Measurements from ENCODE around the gene CMTR1. TPM values are rescaled to one million over a fixed set of nuclear protein-coding genes. Genes with fewer than 3 reads are reported as not detected.

The CMTR1 gene
- total and polyA plus RNA-seq, 10 of the 15 experiments (the other 5 are each of a cell fraction or from before 2014, with no cell fraction given): 2.7 to 67.0 (median 46.2) TPM

GRCh38 chr6:37512400-37513011, 79.5 kb downstream of the CMTR1 start (continued):
- TF ChIP-seq ZBTB33 (IDR thresholded peaks at IDR 0.05) (no peak), CEBPZ (IDR thresholded peaks at IDR 0.05; ENCODE audit: low read depth, low read length) (no peak), KAT2A (conservative IDR thresholded peaks at IDR 0.05; ENCODE audit: control insufficient read depth, low read depth, low read length) (no peak), JUNB (IDR thresholded peaks at IDR 0.05) (no peak), JUND (IDR thresholded peaks at IDR 0.05; ENCODE audit: low read depth, low read length) (no peak), ZBTB4 (CRISPR knock-in tag; IDR thresholded peaks at IDR 0.05) (no peak), ZNF592 (IDR thresholded peaks at IDR 0.05) (no peak)

Data from GM12878 (cell line).